ENCODE data around the gene CLASP2. TPM values are rescaled to one million over a fixed set of nuclear protein-coding genes. Genes with fewer than 3 reads are reported as not detected.
A peak's percentile ranks its signal among the peaks of the same experiment; 100 is the strongest.
"Not testable (repeated sequence)": the region's sequence is repeated elsewhere in the genome, so short reads cannot be mapped to it uniquely, and the experiment has no call there.

Gene CLASP2
- total RNA-seq, 2 donors from 2014 or later, result 34.8 to 47.8 TPM

GRCh38 chr3:33658621-33658990 is 59.4 kb downstream of the CLASP2 start:
- ATAC-seq (no peak), DNase-seq (no peak)
- peak overlapping the region; percentile 20 to 78 (median 70) for H3K27ac ChIP-seq
- no peaks in the 10 kb centered on the region for H3K9me3 ChIP-seq
- peak overlapping the region in 1 of 2 donors; percentile 0 for H3K4me3 ChIP-seq
- intact Hi-C loops (cut with DNase I), result no loop called here
- peaks cover 22% of the 10 kb centered on the region for H3K4me1 ChIP-seq
- no peaks in the 10 kb centered on the region for H3K27me3 ChIP-seq
- 2 to 12% methylated on average over 2 of the region's 2 CpGs for WGBS, 2 donors
- no peaks in the 10 kb centered on the region for H3K36me3 ChIP-seq (replicated peaks in 1 of 2; ENCODE audit: insufficient read depth in 1 of 2, low read depth in 2 of 2)
- TF ChIP-seq CTCF (IDR thresholded peaks at IDR 0.05) (no peak), POLR2A (IDR thresholded peaks at IDR 0.05) (no peak)

GRCh38 chr3:33658039-33658438 is 60.0 kb downstream of the CLASP2 start:
- Histone ChIP-seq H3K4me1 (peaks cover 22% of the 10 kb centered on the region), H3K36me3 (replicated peaks in 1 of 2; ENCODE audit: insufficient read depth in 1 of 2, low read depth in 2 of 2) (no peaks in the 10 kb centered on the region), H3K27me3 (no peaks in the 10 kb centered on the region), H3K27ac (peak overlapping the region in 3 of 4 donors; percentile 70 to 78 (median 70)), H3K4me3 (no peak overlapping the region), H3K9me3 (no peaks in the 10 kb centered on the region)
- WGBS, 2 donors, result 62 to 75% methylated on average over 1 of the region's 1 CpG
- intact Hi-C loops (cut with DNase I), result no loop called here
- ATAC-seq, result no peak
- TF ChIP-seq POLR2A (IDR thresholded peaks at IDR 0.05) (no peak), CTCF (IDR thresholded peaks at IDR 0.05) (no peak)
- no peak for DNase-seq

GRCh38 chr3:33652736-33653135 is 65.3 kb downstream of the CLASP2 start:
- Histone ChIP-seq H3K4me1 (peaks cover 2% of the 10 kb centered on the region), H3K9me3 (no peaks in the 10 kb centered on the region), H3K4me3 (no peak overlapping the region), H3K27ac (no peak overlapping the region), H3K27me3 (no peaks in the 10 kb centered on the region), H3K36me3 (replicated peaks in 1 of 2; ENCODE audit: insufficient read depth in 1 of 2, low read depth in 2 of 2) (no peaks in the 10 kb centered on the region)
- TF ChIP-seq CTCF (IDR thresholded peaks at IDR 0.05) (no peak), POLR2A (IDR thresholded peaks at IDR 0.05) (no peak)
- ATAC-seq (no peak), DNase-seq (no peak)
- 88 to 96% methylated on average over 2 of the region's 2 CpGs for WGBS, 2 donors
- intact Hi-C loops (cut with DNase I), result no loop called here

GRCh38 chr3:33651101-33651500 is 67.0 kb downstream of the CLASP2 start:
- ATAC-seq, result not testable (repeated sequence)
- WGBS, 2 donors, result 86 to 99% methylated on average over 4 of the region's 4 CpGs

GRCh38 chr3:33650495-33650894 is 67.6 kb downstream of the CLASP2 start:
- Histone ChIP-seq H3K4me3 (no peak overlapping the region), H3K9me3 (no peaks in the 10 kb centered on the region), H3K36me3 (replicated peaks in 1 of 2; ENCODE audit: insufficient read depth in 1 of 2, low read depth in 2 of 2) (no peaks in the 10 kb centered on the region), H3K27me3 (no peaks in the 10 kb centered on the region), H3K4me1 (no peaks in the 10 kb centered on the region), H3K27ac (no peak overlapping the region)
- TF ChIP-seq CTCF (IDR thresholded peaks at IDR 0.05) (no peak), POLR2A (IDR thresholded peaks at IDR 0.05) (no peak)
- ATAC-seq (no peak), DNase-seq (no peak)
- 86 to 100% methylated on average over 1 of the region's 1 CpG for WGBS, 2 donors
- intact Hi-C loops (cut with DNase I), result no loop called here

More at GRCh38 chr3:33651101-33651500, 67.0 kb downstream of the CLASP2 start:
- H3K4me3 ChIP-seq; H3K36me3 ChIP-seq (replicated peaks in 1 of 2; ENCODE audit: insufficient read depth in 1 of 2, low read depth in 2 of 2); H3K4me1 ChIP-seq; DNase-seq; H3K27me3 ChIP-seq; H3K9me3 ChIP-seq; H3K27ac ChIP-seq; intact Hi-C loops (cut with DNase I): not testable (repeated sequence)

All from body of pancreas (tissue), 4 donors.